CD4-positive, alpha-beta T cell (primary cell): Measurements from ENCODE around the gene IL17C. TPM values are rescaled to one million over a fixed set of nuclear protein-coding genes. Genes with fewer than 3 reads are reported as not detected.
A peak's percentile ranks its signal among the peaks of the same experiment; 100 is the strongest.

ENCODE experiments used
- ATAC-seq: fragments of 200-7000 bp; cut with Tn5 transposase; one replicate; pipeline ENCODE4 v1.10.0; 2022; ENCODE audit warnings: mild to moderate bottlenecking; ENCODE audit not compliant: poor library complexity
- CTCF ChIA-PET: fragments of 350-600 bp; sonication (Branson Sonifier 250); formaldehyde crosslinking; loops from one replicate; lab custom pipeline; 2021; ENCODE audit warnings: antibody characterized with exemption, inconsistent platforms; lab: Charles Lee
- POLR2A ChIA-PET: fragments of 350-600 bp; sonication (Branson Sonifier 250); formaldehyde crosslinking; loops from one replicate; lab custom pipeline; 2021; ENCODE audit warnings: antibody characterized with exemption, inconsistent platforms; lab: Charles Lee
- DNase-seq, 14 experiments: peaks; one replicate each; pipeline ENCODE4 v3.0.0-alpha.2; 2013 to 2020; ENCODE audit warnings: mixed read lengths in 2 of 14
- H3K27ac ChIP-seq, 2 donors: one replicate each; pipeline versions ENCODE4 v1.5.1 to v1.7.0; 2013; ENCODE audit warnings: low read length in 2 of 2, low read depth in 1 of 2, mild to moderate bottlenecking in 1 of 2
- H3K27me3 ChIP-seq, 2 experiments: 1 replicate in 1 of 2; 2 replicates in 1 of 2; pipeline versions ENCODE4 v1.6.1 to v1.7.0; 2013; ENCODE audit warnings: low read length in 2 of 2, control low read depth in 1 of 2, mild to moderate bottlenecking in 1 of 2, moderate library complexity in 1 of 2; ENCODE audit not compliant: insufficient read depth in 2 of 2, control insufficient read depth in 1 of 2
- H3K36me3 ChIP-seq: one replicate; pipeline ENCODE4 v1.6.1; 2013; ENCODE audit warnings: low read length, control low read depth; ENCODE audit not compliant: insufficient read depth
- H3K4me1 ChIP-seq: one replicate; pipeline ENCODE4 v1.6.1; 2013; ENCODE audit warnings: low read length, control low read depth; ENCODE audit not compliant: insufficient read depth
- H3K4me3 ChIP-seq: one replicate; pipeline ENCODE4 v1.5.1; 2013; ENCODE audit warnings: mild to moderate bottlenecking, low read length, moderate library complexity
- H3K9me3 ChIP-seq, 2 experiments: 1 replicate in 1 of 2; 2 replicates in 1 of 2; pipeline versions ENCODE4 v1.6.1 to v1.7.0; 2013; ENCODE audit warnings: low read length in 2 of 2, mild to moderate bottlenecking in 2 of 2, control low read depth in 1 of 2, moderate library complexity in 1 of 2; ENCODE audit not compliant: control insufficient read depth in 1 of 2, insufficient read depth in 1 of 2
- H3K27ac Mint-ChIP-seq: one replicate; pipeline ENCODE4 v1.8.0; 2020; ENCODE audit warnings: mixed read lengths
- H3K27me3 Mint-ChIP-seq: one replicate; pipeline ENCODE4 v1.8.0; 2021; ENCODE audit warnings: mixed read lengths
- H3K36me3 Mint-ChIP-seq: one replicate; pipeline ENCODE4 v1.8.0; 2021; ENCODE audit warnings: low read depth, mixed read lengths
- H3K4me1 Mint-ChIP-seq: one replicate; pipeline ENCODE4 v1.8.0; 2021; ENCODE audit warnings: low read depth, mixed read lengths
- H3K4me3 Mint-ChIP-seq: one replicate; pipeline ENCODE4 v1.8.0; 2020; ENCODE audit warnings: mild to moderate bottlenecking, mixed read lengths
- H3K9me3 Mint-ChIP-seq: one replicate; pipeline ENCODE4 v1.8.0; 2020; ENCODE audit warnings: mixed read lengths
- intact Hi-C, 2 experiments: fragments of 100-400 bp; cut with DNase I in 1 of 2; cut with micrococcal nuclease in 1 of 2; formaldehyde crosslinking; loops; one replicate each; pipeline versions ENCODE4 v1.15.1 to v1.9.0; 2023 to 2025; cut with DNase I, micrococcal nuclease
- total RNA-seq, 174 experiments: library from RNA in 2 of 174; stranded (reverse) in 2 of 174; gene quantifications; one replicate each; pipeline ENCODE4 v1.2.3 and lab custom pipeline; 2021 to 2026
- TF ChIP-seq, protein P1 (sequence below): fragments of 200-600 bp; IDR thresholded peaks from one replicate; pipeline ENCODE4 v1.8.0; 2022; ENCODE audit warnings: antibody characterized with exemption, mild to moderate bottlenecking

Gene IL17C
- total RNA-seq, 2 experiments from 2014 or later = 0.77 TPM; not detected in 1

DNA sequence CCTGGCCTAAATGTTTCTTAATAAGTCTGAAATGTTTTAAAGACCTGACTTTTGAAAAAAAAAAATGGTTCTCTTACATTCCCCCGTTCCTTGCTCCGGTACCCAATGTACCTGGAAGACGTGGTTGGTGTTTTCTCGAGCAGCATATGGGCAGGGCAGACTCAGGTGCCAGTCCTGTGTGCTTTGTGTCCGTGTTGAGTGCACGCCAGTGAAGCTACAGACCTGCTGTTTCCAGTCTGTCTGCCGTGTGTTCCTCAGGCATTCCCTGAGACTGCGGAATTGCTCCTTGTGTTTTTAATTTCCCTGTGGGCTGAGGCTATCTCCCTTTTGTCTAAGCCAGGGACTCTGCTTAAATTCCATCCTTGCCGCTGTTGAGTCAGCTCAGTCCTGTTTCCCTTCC is 11.7 kb upstream of the IL17C start:
- intact Hi-C loops = no loop called here
- Mint-ChIP-seq H3K4me1 (no peaks in the 10 kb centered on the region), H3K36me3 (peaks cover 75% of the 10 kb centered on the region), H3K4me3 (no peak overlapping the region), H3K9me3 (no peaks in the 10 kb centered on the region), H3K27ac (peak overlapping the region; percentile 62), H3K27me3 (no peaks in the 10 kb centered on the region)
- no peak overlapping the region for H3K27ac ChIP-seq
- no peak overlapping the region for H3K4me3 ChIP-seq
- DNase-seq (no peak), ATAC-seq (no peak)
- H3K9me3 ChIP-seq = no peaks in the 10 kb centered on the region
- H3K27me3 ChIP-seq = no peaks in the 10 kb centered on the region
- H3K36me3 ChIP-seq = peaks cover 85% of the 10 kb centered on the region
- CTCF ChIA-PET = no interaction called here
- TF ChIP-seq, protein P1, sequence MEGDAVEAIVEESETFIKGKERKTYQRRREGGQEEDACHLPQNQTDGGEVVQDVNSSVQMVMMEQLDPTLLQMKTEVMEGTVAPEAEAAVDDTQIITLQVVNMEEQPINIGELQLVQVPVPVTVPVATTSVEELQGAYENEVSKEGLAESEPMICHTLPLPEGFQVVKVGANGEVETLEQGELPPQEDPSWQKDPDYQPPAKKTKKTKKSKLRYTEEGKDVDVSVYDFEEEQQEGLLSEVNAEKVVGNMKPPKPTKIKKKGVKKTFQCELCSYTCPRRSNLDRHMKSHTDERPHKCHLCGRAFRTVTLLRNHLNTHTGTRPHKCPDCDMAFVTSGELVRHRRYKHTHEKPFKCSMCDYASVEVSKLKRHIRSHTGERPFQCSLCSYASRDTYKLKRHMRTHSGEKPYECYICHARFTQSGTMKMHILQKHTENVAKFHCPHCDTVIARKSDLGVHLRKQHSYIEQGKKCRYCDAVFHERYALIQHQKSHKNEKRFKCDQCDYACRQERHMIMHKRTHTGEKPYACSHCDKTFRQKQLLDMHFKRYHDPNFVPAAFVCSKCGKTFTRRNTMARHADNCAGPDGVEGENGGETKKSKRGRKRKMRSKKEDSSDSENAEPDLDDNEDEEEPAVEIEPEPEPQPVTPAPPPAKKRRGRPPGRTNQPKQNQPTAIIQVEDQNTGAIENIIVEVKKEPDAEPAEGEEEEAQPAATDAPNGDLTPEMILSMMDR = no peak
- peaks cover 14% of the 10 kb centered on the region for H3K4me1 ChIP-seq
- POLR2A ChIA-PET = no interaction called here

DNA sequence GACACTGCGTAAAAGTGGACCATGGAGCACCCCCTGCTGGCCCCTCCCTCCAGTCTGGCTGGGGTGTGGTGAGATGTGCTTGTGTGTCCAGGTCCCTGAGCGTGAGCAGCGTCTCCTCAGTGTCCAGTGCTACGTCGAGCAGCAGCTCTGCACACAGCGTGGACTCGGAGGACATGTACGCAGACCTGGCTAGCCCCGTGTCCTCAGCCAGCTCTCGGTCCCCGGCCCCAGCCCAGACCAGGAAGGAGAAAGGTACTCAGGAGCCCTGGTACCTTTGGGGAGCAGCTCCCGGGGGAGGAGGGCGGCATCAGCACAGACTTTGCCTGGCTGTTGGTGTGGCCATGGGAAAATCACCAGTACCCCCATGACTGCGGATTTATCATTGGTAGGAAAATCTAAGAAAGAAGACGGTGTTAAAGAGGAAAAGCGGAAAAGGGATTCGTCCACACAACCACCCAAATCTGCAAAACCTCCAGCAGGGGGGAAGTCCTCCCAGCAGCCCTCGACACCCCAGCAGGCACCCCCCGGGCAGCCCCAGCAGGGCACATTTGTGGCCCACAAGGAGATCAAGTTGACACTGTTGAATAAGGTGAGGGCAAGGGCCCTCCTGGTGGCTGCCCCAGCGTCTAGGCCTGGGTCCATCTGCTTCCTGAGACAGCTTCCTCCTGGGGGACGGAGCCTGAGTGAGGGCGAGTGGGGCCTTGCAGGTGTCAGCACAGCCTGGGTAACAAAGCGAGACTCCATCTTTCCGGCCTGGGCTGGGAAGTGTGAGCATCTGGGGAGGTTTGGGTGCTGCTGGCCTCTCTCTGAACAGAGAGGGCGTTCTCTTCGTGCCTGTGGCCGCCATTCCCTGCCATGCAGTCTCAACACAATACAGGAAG is 10.6 kb upstream of the IL17C start:
- Histone ChIP-seq H3K27me3 (no peaks in the 10 kb centered on the region), H3K27ac (no peak overlapping the region), H3K4me3 (no peak overlapping the region), H3K36me3 (peaks cover 80% of the 10 kb centered on the region), H3K4me1 (peaks cover 8% of the 10 kb centered on the region), H3K9me3 (no peaks in the 10 kb centered on the region)
- POLR2A ChIA-PET = no interaction called here
- ATAC-seq (no peak), DNase-seq (no peak)
- H3K4me1 Mint-ChIP-seq = no peaks in the 10 kb centered on the region
- CTCF ChIA-PET = no interaction called here
- peaks cover 72% of the 10 kb centered on the region for H3K36me3 Mint-ChIP-seq
- intact Hi-C loops = no loop called here
- H3K4me3 Mint-ChIP-seq = no peak overlapping the region
- no peaks in the 10 kb centered on the region for H3K27me3 Mint-ChIP-seq
- no peaks in the 10 kb centered on the region for H3K9me3 Mint-ChIP-seq
- H3K27ac Mint-ChIP-seq = peak overlapping the region; percentile 24
- TF ChIP-seq, protein P1 = no peak

DNA sequence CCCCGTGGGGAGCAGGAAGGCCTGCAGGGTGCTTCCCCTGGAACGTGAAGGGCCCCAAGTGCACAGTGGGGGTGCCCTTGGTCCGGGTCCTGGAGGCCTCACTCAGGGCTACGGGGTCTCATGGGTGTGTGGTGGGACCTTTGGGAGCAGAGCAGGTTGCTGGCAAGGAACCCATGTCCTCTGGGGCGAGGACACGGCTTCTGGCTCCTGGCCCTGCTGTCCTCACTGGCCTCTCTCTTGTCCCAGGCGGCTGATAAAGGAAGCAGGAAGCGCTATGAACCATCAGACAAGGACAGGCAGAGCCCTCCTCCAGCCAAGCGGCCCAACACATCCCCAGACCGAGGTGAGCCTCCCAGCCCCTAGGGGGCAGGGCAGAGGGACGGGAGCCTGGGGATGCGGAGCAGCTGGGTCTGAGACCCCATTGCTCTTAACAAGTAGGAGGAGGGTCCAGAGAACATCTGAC is 9.8 kb upstream of the IL17C start:
- DNase-seq (no peak), ATAC-seq (no peak)
- Histone ChIP-seq H3K4me1 (peaks cover 13% of the 10 kb centered on the region), H3K27me3 (no peaks in the 10 kb centered on the region), H3K4me3 (no peak overlapping the region), H3K27ac (no peak overlapping the region), H3K36me3 (peaks cover 72% of the 10 kb centered on the region), H3K9me3 (no peaks in the 10 kb centered on the region)
- Mint-ChIP-seq H3K27me3 (no peaks in the 10 kb centered on the region), H3K4me3 (no peak overlapping the region), H3K36me3 (peaks cover 65% of the 10 kb centered on the region), H3K9me3 (no peaks in the 10 kb centered on the region), H3K27ac (no peak overlapping the region), H3K4me1 (no peaks in the 10 kb centered on the region)
- POLR2A ChIA-PET = interaction anchor here (1.4 kb wide), 1 partner anchor 75 kb away, joined by 3 read pairs; no protein-coding TSS in a partner anchor
- TF ChIP-seq, protein P1 = peak; percentile 21
- CTCF ChIA-PET = interaction anchor here (0.6 kb wide), 1 partner anchor 8 kb away, joined by 3 read pairs; no protein-coding TSS in a partner anchor
- intact Hi-C loops = no loop called here
